ENCODE data around the gene VPS41. TPM values are rescaled to one million over a fixed set of nuclear protein-coding genes. Genes with fewer than 3 reads are reported as not detected.

The VPS41 gene
- total and polyA plus RNA-seq, 2 donors from 2014 or later = 21.8 to 94.0 TPM

- Histone ChIP-seq H3K4me3 (ENCODE audit: low read length in 3 of 3) (no peak overlapping the region), H3K4me1 (ENCODE audit: control insufficient read depth in 2 of 3, insufficient read depth in 2 of 3, low read depth in 1 of 3, low read length in 3 of 3) (no peaks in the 10 kb centered on the region), H3K27ac (ENCODE audit: low read depth in 2 of 2, low read length in 2 of 2) (no peak overlapping the region), H3K36me3 (ENCODE audit: control insufficient read depth in 2 of 3, insufficient read depth in 3 of 3, low read length in 3 of 3) (peaks cover 6 to 37% (median 7%) of the 10 kb centered on the region in 3 donors), H3K27me3 (ENCODE audit: control insufficient read depth, insufficient read depth, low read length) (no peaks in the 10 kb centered on the region), H3K9me3 (ENCODE audit: control insufficient read depth in 2 of 3, insufficient read depth in 1 of 3, low read length in 3 of 3) (no peaks in the 10 kb centered on the region), H3K9ac (ENCODE audit: low read length in 3 of 3) (no peak overlapping the region)
- intact Hi-C loops (cut with DNase I) = no loop called here
- DNase-seq (no peak), FAIRE-seq (no peak)
- no peak for TF ChIP-seq CTCF (IDR thresholded peaks at IDR 0.05; ENCODE audit: borderline replicate concordance, extremely low read depth, insufficient read depth)
Measured at GRCh38 chr7:38743899-38744298, 165.1 kb downstream of the VPS41 start.

GRCh38 chr7:38740041-38740440, 168.9 kb downstream of the VPS41 start:
- H3K27me3 ChIP-seq (ENCODE audit: control insufficient read depth, insufficient read depth, low read length) = no peaks in the 10 kb centered on the region
- no peak overlapping the region for H3K27ac ChIP-seq (ENCODE audit: low read depth in 2 of 2, low read length in 2 of 2)
- H3K4me1 ChIP-seq (ENCODE audit: control insufficient read depth in 2 of 3, insufficient read depth in 2 of 3, low read depth in 1 of 3, low read length in 3 of 3) = no peaks in the 10 kb centered on the region
- no peak for DNase-seq
- H3K4me3 ChIP-seq (ENCODE audit: low read length in 3 of 3) = no peak overlapping the region
- no peaks in the 10 kb centered on the region for H3K9me3 ChIP-seq (ENCODE audit: control insufficient read depth in 2 of 3, insufficient read depth in 1 of 3, low read length in 3 of 3)
- no peak for TF ChIP-seq CTCF (IDR thresholded peaks at IDR 0.05; ENCODE audit: borderline replicate concordance, extremely low read depth, insufficient read depth)
- peaks cover 7 to 33% (median 8%) of the 10 kb centered on the region in 3 donors for H3K36me3 ChIP-seq (ENCODE audit: control insufficient read depth in 2 of 3, insufficient read depth in 3 of 3, low read length in 3 of 3)
- H3K9ac ChIP-seq (ENCODE audit: low read length in 3 of 3) = no peak overlapping the region
- no peak for FAIRE-seq
- intact Hi-C loops (cut with DNase I) = no loop called here

GRCh38 chr7:38736138-38736537, 172.9 kb downstream of the VPS41 start:
- no peak for DNase-seq
- intact Hi-C loops (cut with DNase I) = no loop called here

More at GRCh38 chr7:38736138-38736537, 172.9 kb downstream of the VPS41 start:
- Histone ChIP-seq H3K4me1 (ENCODE audit: control insufficient read depth in 2 of 3, insufficient read depth in 2 of 3, low read depth in 1 of 3, low read length in 3 of 3) (no peaks in the 10 kb centered on the region), H3K27me3 (ENCODE audit: control insufficient read depth, insufficient read depth, low read length) (no peaks in the 10 kb centered on the region), H3K36me3 (ENCODE audit: control insufficient read depth in 2 of 3, insufficient read depth in 3 of 3, low read length in 3 of 3) (peaks cover 0 to 11% (median 5%) of the 10 kb centered on the region in 3 donors), H3K4me3 (ENCODE audit: low read length in 3 of 3) (no peak overlapping the region), H3K9ac (ENCODE audit: low read length in 3 of 3) (no peak overlapping the region), H3K27ac (ENCODE audit: low read depth in 2 of 2, low read length in 2 of 2) (no peak overlapping the region), H3K9me3 (ENCODE audit: control insufficient read depth in 2 of 3, insufficient read depth in 1 of 3, low read length in 3 of 3) (no peaks in the 10 kb centered on the region)
- TF ChIP-seq CTCF (IDR thresholded peaks at IDR 0.05; ENCODE audit: borderline replicate concordance, extremely low read depth, insufficient read depth) = no peak
- no peak for FAIRE-seq
